Stimulated activated CD8-positive, alpha-beta memory T cell treated with anti-CD3 and anti-CD28 coated beads, Interleukin-7, amount 100 ng/mL, for 48 hours (primary cell): ENCODE data around the gene CCDC71L.

Experiments used
- DNase-seq, 2 donors: peaks; one replicate each; pipeline ENCODE4 v3.0.0-alpha.2; 2020; ENCODE audit warnings: low read depth in 1 of 2; ENCODE audit errors: extremely low read depth in 1 of 2

Gene CCDC71L

GRCh38 chr7:106626376-106627164 lies 34.4 kb downstream of the CCDC71L start:
- DNase-seq = no peak

GRCh38 chr7:106625678-106626301 lies 35.2 kb downstream of the CCDC71L start:
- no peak for DNase-seq

GRCh38 chr7:106623853-106624252 lies 37.1 kb downstream of the CCDC71L start:
- DNase-seq = no peak

- DNase-seq = no peak
Observed at GRCh38 chr7:106623315-106623660, 37.7 kb downstream of the CCDC71L start.

GRCh38 chr7:106622654-106623314 lies 38.2 kb downstream of the CCDC71L start:
- no peak for DNase-seq

- DNase-seq = no peak
Observed at GRCh38 chr7:106621393-106622132, 39.4 kb downstream of the CCDC71L start.

- no peak for DNase-seq
Observed at GRCh38 chr7:106620676-106621075, 40.3 kb downstream of the CCDC71L start.

- DNase-seq = no peak
Observed at GRCh38 chr7:106620034-106620433, 40.9 kb downstream of the CCDC71L start.

- DNase-seq = no peak
Observed at GRCh38 chr7:106619213-106619612, 41.7 kb downstream of the CCDC71L start.

- DNase-seq = no peak
Observed at GRCh38 chr7:106618480-106618879, 42.5 kb downstream of the CCDC71L start.

- no peak for DNase-seq
Observed at GRCh38 chr7:106617860-106618259, 43.1 kb downstream of the CCDC71L start.

GRCh38 chr7:106616708-106617051 lies 44.3 kb downstream of the CCDC71L start:
- no peak for DNase-seq

- DNase-seq = no peak
Observed at GRCh38 chr7:106615808-106616707, 44.9 kb downstream of the CCDC71L start.

GRCh38 chr7:106614751-106615150 lies 46.2 kb downstream of the CCDC71L start:
- no peak for DNase-seq

- no peak for DNase-seq
Observed at GRCh38 chr7:106613848-106614560, 47.0 kb downstream of the CCDC71L start.

GRCh38 chr7:106613279-106613678 lies 47.7 kb downstream of the CCDC71L start:
- DNase-seq = no peak

- no peak for DNase-seq
Observed at GRCh38 chr7:106612432-106612831, 48.5 kb downstream of the CCDC71L start.

GRCh38 chr7:106611911-106612310 lies 49.0 kb downstream of the CCDC71L start:
- DNase-seq = no peak

- no peak for DNase-seq
Observed at GRCh38 chr7:106610996-106611886, 49.7 kb downstream of the CCDC71L start.
